Measurements from ENCODE around the gene CC2D2A. TPM values are rescaled to one million over a fixed set of nuclear protein-coding genes. Genes with fewer than 3 reads are reported as not detected.
A peak's percentile ranks its signal among the peaks of the same experiment; 100 is the strongest.
"Not testable (repeated sequence)": the region's sequence is repeated elsewhere in the genome, so short reads cannot be mapped to it uniquely, and the experiment has no call there.

CC2D2A gene
- total RNA-seq, 2 donors from 2014 or later = 7.0 to 12.9 TPM

GRCh38 chr4:15501941-15502340 lies 32.3 kb downstream of the CC2D2A start:
- ATAC-seq = no peak
- no peak for DNase-seq
- intact Hi-C loops (cut with DNase I) = no loop called here

- ATAC-seq (no peak), DNase-seq (no peak)
- intact Hi-C loops (cut with DNase I) = no loop called here
Observed at GRCh38 chr4:15502384-15502783, 32.7 kb downstream of the CC2D2A start.

- intact Hi-C loops (cut with DNase I) = no loop called here
- no peak for DNase-seq
- no peak for ATAC-seq
Observed at GRCh38 chr4:15504041-15504440, 34.4 kb downstream of the CC2D2A start.

GRCh38 chr4:15506464-15506863 lies 36.8 kb downstream of the CC2D2A start:
- intact Hi-C loops (cut with DNase I) = no loop called here
- ATAC-seq (no peak), DNase-seq (no peak)

DNA sequence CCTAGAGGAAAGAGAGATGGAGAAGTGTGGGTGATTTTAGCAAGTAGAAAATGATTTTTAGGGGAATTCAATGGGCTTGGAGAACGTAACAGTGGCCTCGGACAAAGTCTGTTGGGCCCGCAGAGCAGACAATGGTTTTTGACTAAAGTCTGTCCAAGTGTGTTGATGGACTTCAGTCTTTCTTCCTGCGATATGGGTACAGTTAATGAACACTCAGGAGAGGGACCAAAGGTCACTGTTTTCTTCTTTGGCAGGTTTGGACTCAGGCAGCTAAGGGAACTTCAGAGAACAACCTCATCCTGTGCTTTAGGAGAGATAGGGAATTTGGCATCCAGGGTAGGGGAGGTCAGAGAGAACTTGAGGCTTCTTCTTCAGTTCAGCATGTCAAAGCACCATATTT lies 38.0 kb downstream of the CC2D2A start:
- no peak for DNase-seq
- intact Hi-C loops (cut with DNase I) = no loop called here
- ATAC-seq = no peak

DNA sequence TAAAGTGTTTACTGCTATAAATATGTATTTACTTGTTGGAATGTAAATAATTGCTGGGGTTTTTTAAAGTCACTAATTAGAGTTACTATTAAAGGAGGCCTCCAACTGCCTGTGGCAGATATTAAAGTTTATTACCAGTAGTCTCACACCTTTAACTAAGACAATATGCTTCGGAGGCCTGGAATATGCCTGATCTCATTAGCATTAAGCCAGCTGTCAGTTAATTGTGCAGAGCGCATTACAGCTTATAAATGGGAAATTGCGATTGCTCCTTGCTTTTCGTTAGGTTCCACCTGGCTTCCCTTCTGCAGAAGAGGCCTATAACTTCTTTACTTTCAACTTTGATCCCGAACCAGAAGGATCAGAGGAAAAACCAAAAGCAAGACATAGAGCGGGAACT lies 41.3 kb downstream of the CC2D2A start:
- ATAC-seq (no peak), DNase-seq (no peak)
- intact Hi-C loops (cut with DNase I) = no loop called here

GRCh38 chr4:15513545-15513944 lies 43.9 kb downstream of the CC2D2A start:
- intact Hi-C loops (cut with DNase I) = no loop called here
- DNase-seq = no peak
- ATAC-seq = no peak

- DNase-seq = no peak
- intact Hi-C loops (cut with DNase I) = no loop called here
- ATAC-seq = peak in 1 of 2 donors; percentile 30
Observed at GRCh38 chr4:15515106-15515505, 45.4 kb downstream of the CC2D2A start.

DNA sequence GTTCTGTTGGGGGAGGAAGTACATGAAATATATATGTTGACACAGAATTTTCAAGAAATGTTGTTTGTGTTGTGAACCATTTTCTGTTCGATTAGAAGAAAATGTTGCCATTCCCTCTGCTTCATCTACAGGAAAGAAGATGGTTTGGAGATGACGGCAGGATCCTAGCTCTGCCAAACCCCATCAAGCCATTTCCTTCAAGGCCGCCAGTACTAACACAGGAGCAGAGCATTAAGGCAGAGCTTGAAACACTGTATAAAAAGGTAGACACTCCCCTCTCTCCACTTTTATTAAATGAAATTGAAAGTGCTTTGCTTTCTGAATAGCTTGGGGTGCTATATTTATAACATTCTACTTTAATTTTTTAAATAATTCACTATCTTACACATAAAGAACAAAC lies 46.8 kb downstream of the CC2D2A start:
- ATAC-seq (no peak), DNase-seq (no peak)
- intact Hi-C loops (cut with DNase I) = no loop called here

DNA sequence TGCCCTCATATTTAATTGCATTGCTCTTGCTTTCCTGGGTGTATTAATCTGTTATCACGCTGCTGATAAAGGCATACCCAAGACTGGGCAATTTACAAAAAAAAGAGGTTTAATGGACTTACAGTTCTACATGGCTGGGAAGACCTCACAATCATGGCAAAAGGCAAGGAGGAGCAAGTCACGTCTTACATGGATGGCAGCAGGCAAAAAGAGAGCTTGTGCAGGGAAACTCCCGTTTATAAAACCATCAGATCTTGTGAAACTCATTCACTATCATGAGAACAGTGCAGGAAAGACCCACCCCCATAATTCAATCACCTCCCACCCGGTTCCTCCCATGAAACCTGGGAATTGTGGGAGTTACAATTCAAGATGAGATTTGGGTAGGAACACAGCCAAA lies 48.0 kb downstream of the CC2D2A start:
- DNase-seq; intact Hi-C loops (cut with DNase I); ATAC-seq: not testable (repeated sequence)

- DNase-seq (no peak), ATAC-seq (no peak)
- intact Hi-C loops (cut with DNase I) = no loop called here
Observed at GRCh38 chr4:15521442-15522039, 51.9 kb downstream of the CC2D2A start.

DNA sequence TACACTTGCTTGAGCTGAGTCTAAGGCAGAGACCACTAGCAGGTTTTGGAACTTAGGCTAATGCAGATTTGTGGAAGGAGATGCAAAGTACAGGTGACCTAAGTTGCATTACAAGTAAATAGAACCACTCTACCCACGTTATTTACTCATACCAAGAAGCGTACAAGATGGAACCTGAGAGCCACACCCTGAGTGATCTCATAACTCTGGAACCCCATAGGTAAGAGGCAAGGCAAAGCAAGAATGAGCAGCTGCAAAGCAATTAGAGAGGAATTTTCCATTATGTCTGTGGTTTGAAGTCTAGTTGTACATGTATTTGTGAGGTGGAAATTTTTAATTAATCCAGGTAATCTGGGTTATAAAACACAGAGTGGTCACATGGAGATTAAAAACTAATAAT lies 55.4 kb downstream of the CC2D2A start:
- ATAC-seq (no peak), DNase-seq (no peak)
- intact Hi-C loops (cut with DNase I) = no loop called here

DNA sequence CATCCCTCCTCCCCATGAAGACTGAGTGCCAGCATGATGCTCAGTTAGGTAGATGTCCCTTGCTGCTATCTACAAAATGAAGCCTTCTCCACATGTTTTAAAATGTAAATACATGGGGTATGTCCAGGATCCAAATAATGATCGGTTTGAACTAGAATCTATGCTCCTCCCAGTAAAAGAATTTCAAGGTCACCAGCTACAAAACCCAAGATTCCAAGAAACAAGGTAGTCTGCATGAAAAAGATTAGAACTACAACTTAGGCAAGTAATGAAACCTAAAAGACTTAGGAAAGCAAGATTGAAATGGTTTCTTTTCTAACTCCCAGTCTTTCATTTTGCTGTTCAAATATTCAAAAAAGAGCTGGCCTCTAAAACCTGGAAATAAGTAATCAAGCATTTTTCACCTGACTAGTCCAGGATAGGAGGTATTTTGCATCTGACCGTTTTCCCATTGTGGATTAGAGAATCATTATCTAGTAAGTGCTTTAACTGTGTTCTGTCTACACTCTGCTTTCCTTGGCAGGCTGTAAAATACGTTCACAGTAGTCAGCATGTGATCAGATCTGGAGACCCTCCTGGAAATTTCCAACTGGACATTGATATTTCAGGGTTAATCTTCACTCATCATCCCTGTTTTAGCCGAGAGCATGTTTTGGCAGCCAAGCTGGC lies 57.4 kb downstream of the CC2D2A start:
- intact Hi-C loops (cut with DNase I) = no loop called here
- DNase-seq (no peak), ATAC-seq (no peak)

GRCh38 chr4:15531792-15532191 lies 62.1 kb downstream of the CC2D2A start:
- ATAC-seq (no peak), DNase-seq (no peak)
- intact Hi-C loops (cut with DNase I) = no loop called here

DNA sequence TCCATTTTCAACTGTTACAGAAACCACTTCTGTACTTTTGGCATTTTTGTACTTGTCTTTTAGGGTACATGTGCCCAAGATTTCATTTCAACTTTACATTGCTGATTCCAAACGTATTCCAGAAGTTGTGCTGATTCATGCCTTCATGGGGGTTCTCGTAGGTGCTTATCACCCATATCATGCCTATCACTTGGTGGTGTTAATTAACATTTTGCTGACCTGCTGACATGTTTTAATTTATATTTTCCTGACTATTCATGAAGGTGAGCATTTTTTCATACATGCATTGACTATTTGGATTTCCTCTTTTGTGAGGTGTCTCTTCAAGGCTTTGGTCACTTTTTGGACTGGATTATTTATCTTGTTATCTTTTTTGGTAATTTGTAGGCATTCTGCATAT lies 64.1 kb downstream of the CC2D2A start:
- no peak for DNase-seq
- no peak for ATAC-seq
- intact Hi-C loops (cut with DNase I) = no loop called here

GRCh38 chr4:15535599-15535998 lies 65.9 kb downstream of the CC2D2A start:
- no peak for ATAC-seq
- no peak for DNase-seq
- intact Hi-C loops (cut with DNase I) = no loop called here

DNA sequence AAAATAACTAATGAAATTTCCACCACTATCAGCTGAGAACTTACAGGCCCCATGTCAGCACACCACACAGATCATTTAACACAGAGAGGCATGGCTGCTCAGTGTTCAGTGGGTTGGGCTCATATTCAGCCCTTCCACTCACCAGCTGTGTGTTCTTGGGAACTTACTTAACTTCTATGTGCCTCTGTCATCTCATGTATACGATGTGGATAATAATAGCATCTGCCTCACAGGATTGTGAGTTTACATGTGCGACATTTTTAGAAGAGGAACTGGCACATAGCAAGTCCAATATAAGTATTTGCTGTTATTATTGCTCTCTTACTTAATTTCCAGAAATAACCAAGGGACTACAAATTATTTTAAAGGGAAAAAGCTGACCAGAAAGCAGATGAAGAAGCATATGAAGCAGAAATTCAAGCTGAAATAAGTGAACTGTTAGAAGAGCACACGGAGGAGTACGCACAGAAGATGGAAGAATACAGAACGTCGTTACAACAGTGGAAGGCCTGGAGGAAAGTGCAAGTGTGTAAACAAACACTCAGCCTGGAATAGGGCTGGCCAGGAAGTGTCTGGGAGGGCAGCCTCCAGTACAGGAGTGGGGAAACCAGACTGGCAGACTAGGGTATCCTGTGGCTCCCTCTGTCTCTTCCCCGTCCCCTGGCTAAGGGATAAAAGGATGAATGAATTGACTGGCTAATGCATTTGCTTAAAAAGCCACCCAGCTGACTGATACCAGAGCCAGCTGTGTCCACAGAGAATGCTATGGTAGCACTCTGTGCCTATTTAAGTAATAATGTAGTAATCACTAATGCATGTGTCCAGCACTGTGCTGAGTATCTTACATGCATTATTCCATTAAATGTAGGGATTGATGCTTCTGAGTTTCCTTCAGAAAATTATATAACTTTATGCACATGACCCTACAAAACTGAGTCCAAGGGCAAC lies 67.1 kb downstream of the CC2D2A start:
- DNase-seq = no peak
- no peak for ATAC-seq
- intact Hi-C loops (cut with DNase I) = no loop called here

GRCh38 chr4:15541941-15542340 lies 72.3 kb downstream of the CC2D2A start:
- intact Hi-C loops (cut with DNase I) = no loop called here
- DNase-seq (no peak), ATAC-seq (no peak)

DNA sequence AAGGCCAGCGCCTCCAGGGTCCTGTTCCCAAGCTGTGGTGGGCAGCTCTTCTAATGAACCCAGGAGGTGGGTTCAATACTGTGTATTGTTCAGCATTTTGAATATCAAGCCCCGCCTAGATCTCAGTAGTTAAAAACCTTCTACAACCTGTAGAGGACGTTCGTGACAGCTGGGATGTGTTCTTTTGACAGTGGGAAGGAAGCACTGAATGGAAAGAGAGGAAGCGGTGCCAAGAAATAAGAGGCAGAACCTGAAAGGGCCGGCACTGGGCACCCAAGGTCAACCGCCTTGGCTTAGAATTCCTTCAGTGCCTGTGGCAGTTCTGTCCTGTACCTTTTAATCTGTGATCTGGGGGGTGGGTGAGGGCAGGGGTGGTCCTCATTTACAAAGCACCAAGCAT lies 73.1 kb downstream of the CC2D2A start:
- ATAC-seq (no peak), DNase-seq (no peak)
- intact Hi-C loops (cut with DNase I) = no loop called here

GRCh38 chr4:15543537-15544247 lies 74.0 kb downstream of the CC2D2A start:
- DNase-seq (no peak), ATAC-seq (no peak)
- intact Hi-C loops (cut with DNase I) = no loop called here
